NB4 (cell line): ENCODE measurements around the gene CFAP251.

ENCODE experiments used
- TF ChIP-seq, protein P1 (sequence below): IDR thresholded peaks from one replicate; pipeline ENCODE4 v1.5.1; 2012; ENCODE audit warnings: low read depth, low read length
- TF ChIP-seq, protein P2 (sequence below): IDR thresholded peaks from 2 replicates; pipeline ENCODE4 v1.6.1; 2011; ENCODE audit warnings: low read depth, low read length

GRCh38 chr12:122036153-122036552 lies 117.8 kb downstream of the CFAP251 start:
- TF ChIP-seq, protein P1, sequence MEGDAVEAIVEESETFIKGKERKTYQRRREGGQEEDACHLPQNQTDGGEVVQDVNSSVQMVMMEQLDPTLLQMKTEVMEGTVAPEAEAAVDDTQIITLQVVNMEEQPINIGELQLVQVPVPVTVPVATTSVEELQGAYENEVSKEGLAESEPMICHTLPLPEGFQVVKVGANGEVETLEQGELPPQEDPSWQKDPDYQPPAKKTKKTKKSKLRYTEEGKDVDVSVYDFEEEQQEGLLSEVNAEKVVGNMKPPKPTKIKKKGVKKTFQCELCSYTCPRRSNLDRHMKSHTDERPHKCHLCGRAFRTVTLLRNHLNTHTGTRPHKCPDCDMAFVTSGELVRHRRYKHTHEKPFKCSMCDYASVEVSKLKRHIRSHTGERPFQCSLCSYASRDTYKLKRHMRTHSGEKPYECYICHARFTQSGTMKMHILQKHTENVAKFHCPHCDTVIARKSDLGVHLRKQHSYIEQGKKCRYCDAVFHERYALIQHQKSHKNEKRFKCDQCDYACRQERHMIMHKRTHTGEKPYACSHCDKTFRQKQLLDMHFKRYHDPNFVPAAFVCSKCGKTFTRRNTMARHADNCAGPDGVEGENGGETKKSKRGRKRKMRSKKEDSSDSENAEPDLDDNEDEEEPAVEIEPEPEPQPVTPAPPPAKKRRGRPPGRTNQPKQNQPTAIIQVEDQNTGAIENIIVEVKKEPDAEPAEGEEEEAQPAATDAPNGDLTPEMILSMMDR, result no peak
- TF ChIP-seq, protein P2, sequence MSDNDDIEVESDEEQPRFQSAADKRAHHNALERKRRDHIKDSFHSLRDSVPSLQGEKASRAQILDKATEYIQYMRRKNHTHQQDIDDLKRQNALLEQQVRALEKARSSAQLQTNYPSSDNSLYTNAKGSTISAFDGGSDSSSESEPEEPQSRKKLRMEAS, result no peak
